H1 (cell line): ENCODE results near the gene HSCB. TPM values are rescaled to one million over a fixed set of nuclear protein-coding genes. Genes with fewer than 3 reads are reported as not detected.

ENCODE experiments used
- CTBP2 ChIP-seq: IDR thresholded peaks from 2 replicates; pipeline ENCODE4 v1.7.0; 2011; ENCODE audit warnings: borderline replicate concordance, mild to moderate bottlenecking, moderate library complexity, mixed read lengths, low read length; ENCODE audit not compliant: insufficient read depth, insufficient read length
- HDAC2 ChIP-seq, 2 experiments: fragments of 300-600 bp in 1 of 2; sonication (generic) in 1 of 2; IDR thresholded peaks; 2 replicates each; pipeline ENCODE4 v1.6.1; 2011 to 2012; ENCODE audit warnings: low read depth in 2 of 2, low read length in 2 of 2, mild to moderate bottlenecking in 2 of 2, moderate library complexity in 2 of 2, borderline replicate concordance in 1 of 2, inconsistent platforms in 1 of 2
- POLR2A ChIP-seq, 2 experiments: IDR thresholded peaks; 1 replicate in 1 of 2; 2 replicates in 1 of 2; pipeline ENCODE4 v1.6.1; 2011; ENCODE audit warnings: low read depth in 2 of 2, low read length in 2 of 2, mild to moderate bottlenecking in 2 of 2; ENCODE audit errors: control extremely low read depth in 1 of 2
- RXRA ChIP-seq: IDR thresholded peaks from 2 replicates; pipeline ENCODE4 v1.6.1; 2011; ENCODE audit warnings: low read depth, mild to moderate bottlenecking, low read length, moderate library complexity; ENCODE audit not compliant: insufficient read depth
- SP1 ChIP-seq: IDR thresholded peaks from 2 replicates; pipeline ENCODE4 v1.6.1; 2011; ENCODE audit warnings: low read depth, low read length
- TAF7 ChIP-seq: optimal IDR thresholded peaks from 2 replicates; pipeline ENCODE3; 2011; ENCODE audit warnings: low read depth, mild to moderate bottlenecking, inconsistent platforms, low read length, moderate library complexity, borderline replicate concordance
- polyA plus RNA-seq, 7 experiments: library from polyadenylated mRNA; depleted of rRNA in 3 of 7; stranded (reverse) in 5 of 7; unstranded in 2 of 7; fragments of >200 nt in 5 of 7; fragments of 200-250 nt in 2 of 7; gene quantifications; 1 replicate in 5 of 7; 2 replicates in 1 of 7; 4 replicates in 1 of 7; pipeline versions ENCODE4 v1.2.1 to v1.2.3, GENCODE V29; 2011 to 2013; ENCODE audit warnings: missing spikeins in 2 of 7, mixed read lengths in 2 of 7
- total RNA-seq: library from RNA; stranded (reverse); fragmentation: NEBNext Ultra II Directional; extraction: Animal tissue kit (Norgen Biotek cat#: 25700); gene quantifications from 2 replicates; pipeline ENCODE4 v1.2.1, GENCODE V29; 2021
- TF ChIP-seq, protein P1 (sequence below): fragments of 300-600 bp; sonication (generic); IDR thresholded peaks from 2 replicates; pipeline ENCODE4 v1.7.1; 2012; ENCODE audit warnings: low read length, moderate library complexity, mild to moderate bottlenecking, inconsistent platforms; ENCODE audit not compliant: insufficient replicate concordance

The HSCB gene
- total and polyA plus RNA-seq, 2 of the 8 experiments (the other 6 are each of a cell fraction or from before 2014, with no cell fraction given): 14.7 to 16.6 TPM

DNA sequence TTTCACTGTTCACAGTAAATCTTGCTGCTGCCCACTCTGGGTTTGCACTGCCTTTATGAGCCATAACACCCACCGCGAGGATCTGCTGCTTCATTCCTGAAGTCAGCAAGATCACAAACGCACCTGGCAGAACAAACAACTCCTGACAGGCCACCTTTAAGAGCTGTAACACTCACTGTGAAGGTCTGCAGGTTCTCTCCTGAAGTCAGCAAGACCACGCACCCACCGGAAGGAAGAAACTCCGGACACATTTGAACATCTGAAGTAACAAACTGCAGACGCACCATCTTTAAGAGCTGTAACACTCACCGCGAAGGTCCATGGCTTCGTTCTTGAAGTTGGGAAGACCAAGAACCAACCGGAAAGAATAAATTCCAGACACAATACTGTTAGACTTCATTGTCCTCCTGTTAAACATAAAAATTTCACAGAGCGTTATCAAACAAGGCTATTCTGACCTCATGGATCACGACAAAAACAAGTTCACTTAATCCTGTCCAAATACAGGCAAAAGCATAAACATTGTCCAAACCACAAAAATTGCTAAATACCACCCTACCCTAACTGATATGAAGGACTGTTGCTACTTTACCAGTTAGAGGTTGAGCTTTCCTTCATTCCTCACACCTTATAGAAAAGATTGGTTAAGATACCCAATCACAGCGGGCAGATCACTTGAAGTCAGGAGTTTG, 27.7 kb downstream of the HSCB start (continued):
- TF ChIP-seq RXRA (no peak), SP1 (no peak), POLR2A (IDR thresholded peaks at IDR 0.05; ENCODE audit: control extremely low read depth in 1 of 2, low read depth in 2 of 2, low read length in 2 of 2) (no peak), TAF7 (no peak), CTBP2 (no peak), HDAC2 (IDR thresholded peaks at IDR 0.05; ENCODE audit: borderline replicate concordance in 1 of 2, low read depth in 2 of 2, low read length in 2 of 2) (no peak)
- TF ChIP-seq, protein P1, sequence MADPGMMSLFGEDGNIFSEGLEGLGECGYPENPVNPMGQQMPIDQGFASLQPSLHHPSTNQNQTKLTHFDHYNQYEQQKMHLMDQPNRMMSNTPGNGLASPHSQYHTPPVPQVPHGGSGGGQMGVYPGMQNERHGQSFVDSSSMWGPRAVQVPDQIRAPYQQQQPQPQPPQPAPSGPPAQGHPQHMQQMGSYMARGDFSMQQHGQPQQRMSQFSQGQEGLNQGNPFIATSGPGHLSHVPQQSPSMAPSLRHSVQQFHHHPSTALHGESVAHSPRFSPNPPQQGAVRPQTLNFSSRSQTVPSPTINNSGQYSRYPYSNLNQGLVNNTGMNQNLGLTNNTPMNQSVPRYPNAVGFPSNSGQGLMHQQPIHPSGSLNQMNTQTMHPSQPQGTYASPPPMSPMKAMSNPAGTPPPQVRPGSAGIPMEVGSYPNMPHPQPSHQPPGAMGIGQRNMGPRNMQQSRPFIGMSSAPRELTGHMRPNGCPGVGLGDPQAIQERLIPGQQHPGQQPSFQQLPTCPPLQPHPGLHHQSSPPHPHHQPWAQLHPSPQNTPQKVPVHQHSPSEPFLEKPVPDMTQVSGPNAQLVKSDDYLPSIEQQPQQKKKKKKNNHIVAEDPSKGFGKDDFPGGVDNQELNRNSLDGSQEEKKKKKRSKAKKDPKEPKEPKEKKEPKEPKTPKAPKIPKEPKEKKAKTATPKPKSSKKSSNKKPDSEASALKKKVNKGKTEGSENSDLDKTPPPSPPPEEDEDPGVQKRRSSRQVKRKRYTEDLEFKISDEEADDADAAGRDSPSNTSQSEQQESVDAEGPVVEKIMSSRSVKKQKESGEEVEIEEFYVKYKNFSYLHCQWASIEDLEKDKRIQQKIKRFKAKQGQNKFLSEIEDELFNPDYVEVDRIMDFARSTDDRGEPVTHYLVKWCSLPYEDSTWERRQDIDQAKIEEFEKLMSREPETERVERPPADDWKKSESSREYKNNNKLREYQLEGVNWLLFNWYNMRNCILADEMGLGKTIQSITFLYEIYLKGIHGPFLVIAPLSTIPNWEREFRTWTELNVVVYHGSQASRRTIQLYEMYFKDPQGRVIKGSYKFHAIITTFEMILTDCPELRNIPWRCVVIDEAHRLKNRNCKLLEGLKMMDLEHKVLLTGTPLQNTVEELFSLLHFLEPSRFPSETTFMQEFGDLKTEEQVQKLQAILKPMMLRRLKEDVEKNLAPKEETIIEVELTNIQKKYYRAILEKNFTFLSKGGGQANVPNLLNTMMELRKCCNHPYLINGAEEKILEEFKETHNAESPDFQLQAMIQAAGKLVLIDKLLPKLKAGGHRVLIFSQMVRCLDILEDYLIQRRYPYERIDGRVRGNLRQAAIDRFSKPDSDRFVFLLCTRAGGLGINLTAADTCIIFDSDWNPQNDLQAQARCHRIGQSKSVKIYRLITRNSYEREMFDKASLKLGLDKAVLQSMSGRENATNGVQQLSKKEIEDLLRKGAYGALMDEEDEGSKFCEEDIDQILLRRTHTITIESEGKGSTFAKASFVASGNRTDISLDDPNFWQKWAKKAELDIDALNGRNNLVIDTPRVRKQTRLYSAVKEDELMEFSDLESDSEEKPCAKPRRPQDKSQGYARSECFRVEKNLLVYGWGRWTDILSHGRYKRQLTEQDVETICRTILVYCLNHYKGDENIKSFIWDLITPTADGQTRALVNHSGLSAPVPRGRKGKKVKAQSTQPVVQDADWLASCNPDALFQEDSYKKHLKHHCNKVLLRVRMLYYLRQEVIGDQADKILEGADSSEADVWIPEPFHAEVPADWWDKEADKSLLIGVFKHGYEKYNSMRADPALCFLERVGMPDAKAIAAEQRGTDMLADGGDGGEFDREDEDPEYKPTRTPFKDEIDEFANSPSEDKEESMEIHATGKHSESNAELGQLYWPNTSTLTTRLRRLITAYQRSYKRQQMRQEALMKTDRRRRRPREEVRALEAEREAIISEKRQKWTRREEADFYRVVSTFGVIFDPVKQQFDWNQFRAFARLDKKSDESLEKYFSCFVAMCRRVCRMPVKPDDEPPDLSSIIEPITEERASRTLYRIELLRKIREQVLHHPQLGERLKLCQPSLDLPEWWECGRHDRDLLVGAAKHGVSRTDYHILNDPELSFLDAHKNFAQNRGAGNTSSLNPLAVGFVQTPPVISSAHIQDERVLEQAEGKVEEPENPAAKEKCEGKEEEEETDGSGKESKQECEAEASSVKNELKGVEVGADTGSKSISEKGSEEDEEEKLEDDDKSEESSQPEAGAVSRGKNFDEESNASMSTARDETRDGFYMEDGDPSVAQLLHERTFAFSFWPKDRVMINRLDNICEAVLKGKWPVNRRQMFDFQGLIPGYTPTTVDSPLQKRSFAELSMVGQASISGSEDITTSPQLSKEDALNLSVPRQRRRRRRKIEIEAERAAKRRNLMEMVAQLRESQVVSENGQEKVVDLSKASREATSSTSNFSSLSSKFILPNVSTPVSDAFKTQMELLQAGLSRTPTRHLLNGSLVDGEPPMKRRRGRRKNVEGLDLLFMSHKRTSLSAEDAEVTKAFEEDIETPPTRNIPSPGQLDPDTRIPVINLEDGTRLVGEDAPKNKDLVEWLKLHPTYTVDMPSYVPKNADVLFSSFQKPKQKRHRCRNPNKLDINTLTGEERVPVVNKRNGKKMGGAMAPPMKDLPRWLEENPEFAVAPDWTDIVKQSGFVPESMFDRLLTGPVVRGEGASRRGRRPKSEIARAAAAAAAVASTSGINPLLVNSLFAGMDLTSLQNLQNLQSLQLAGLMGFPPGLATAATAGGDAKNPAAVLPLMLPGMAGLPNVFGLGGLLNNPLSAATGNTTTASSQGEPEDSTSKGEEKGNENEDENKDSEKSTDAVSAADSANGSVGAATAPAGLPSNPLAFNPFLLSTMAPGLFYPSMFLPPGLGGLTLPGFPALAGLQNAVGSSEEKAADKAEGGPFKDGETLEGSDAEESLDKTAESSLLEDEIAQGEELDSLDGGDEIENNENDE: no peak
